Neural progenitor cell (in vitro differentiated cells): ENCODE results near the gene CRK.

ENCODE experiments used
- EZH2 ChIP-seq: fragments of 200-600 bp; sonication (generic); IDR thresholded peaks from 2 replicates; pipeline ENCODE4 v1.6.1; 2017; ENCODE audit warnings: antibody characterized with exemption, mild to moderate bottlenecking, moderate library complexity
- EZH2phosphoT487 ChIP-seq: fragments of 200-600 bp; sonication (generic); IDR thresholded peaks from 2 replicates; pipeline ENCODE4 v1.6.1; 2017; ENCODE audit warnings: antibody characterized with exemption
- TF ChIP-seq, protein P1 (sequence below): fragments of 200-600 bp; sonication (generic); IDR thresholded peaks from 2 replicates; pipeline ENCODE4 v1.5.1; 2017; ENCODE audit warnings: antibody characterized with exemption, mild to moderate bottlenecking

DNA sequence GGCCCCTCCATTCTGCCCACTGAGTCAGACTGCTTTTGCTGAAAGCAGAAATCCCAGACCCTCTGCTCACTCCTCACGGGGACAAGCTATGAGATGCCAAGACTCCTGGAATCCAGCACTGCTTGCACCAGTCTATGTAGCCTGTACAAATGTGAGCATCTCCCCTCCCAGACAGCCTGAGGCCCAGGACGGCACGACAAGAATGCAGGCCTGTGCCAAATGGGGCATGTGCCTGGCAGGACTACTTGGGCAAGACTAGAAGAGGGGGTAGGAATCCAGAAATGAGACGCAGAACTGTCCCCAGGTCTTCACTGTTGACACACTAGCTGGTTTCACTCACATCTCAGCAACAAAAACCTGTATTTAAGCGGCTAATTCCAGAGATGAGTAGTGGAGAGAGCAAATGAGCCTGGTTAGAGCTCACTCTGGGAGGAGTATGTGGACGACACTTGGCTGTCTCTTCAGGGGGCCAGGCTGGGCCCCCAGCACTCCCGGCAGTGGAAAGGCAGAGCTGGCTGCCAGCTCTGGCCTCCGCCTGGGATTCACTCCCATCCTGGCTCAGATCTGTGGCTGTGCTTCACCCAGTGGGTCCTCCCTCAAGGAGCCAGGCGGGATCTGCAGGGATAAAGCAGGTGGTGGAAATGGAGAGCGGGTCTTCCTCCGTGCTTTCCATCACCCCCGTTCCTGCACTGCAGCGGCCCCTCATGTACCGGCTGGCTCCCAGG lies 39.4 kb upstream of the CRK start:
- TF ChIP-seq, protein P1, sequence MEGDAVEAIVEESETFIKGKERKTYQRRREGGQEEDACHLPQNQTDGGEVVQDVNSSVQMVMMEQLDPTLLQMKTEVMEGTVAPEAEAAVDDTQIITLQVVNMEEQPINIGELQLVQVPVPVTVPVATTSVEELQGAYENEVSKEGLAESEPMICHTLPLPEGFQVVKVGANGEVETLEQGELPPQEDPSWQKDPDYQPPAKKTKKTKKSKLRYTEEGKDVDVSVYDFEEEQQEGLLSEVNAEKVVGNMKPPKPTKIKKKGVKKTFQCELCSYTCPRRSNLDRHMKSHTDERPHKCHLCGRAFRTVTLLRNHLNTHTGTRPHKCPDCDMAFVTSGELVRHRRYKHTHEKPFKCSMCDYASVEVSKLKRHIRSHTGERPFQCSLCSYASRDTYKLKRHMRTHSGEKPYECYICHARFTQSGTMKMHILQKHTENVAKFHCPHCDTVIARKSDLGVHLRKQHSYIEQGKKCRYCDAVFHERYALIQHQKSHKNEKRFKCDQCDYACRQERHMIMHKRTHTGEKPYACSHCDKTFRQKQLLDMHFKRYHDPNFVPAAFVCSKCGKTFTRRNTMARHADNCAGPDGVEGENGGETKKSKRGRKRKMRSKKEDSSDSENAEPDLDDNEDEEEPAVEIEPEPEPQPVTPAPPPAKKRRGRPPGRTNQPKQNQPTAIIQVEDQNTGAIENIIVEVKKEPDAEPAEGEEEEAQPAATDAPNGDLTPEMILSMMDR: no peak
- no peak for TF ChIP-seq EZH2
- no peak for TF ChIP-seq EZH2phosphoT487
